Measurements from ENCODE around the gene DSC2.
"Not testable (repeated sequence)": the region's sequence is repeated elsewhere in the genome, so short reads cannot be mapped to it uniquely, and the experiment has no call there.

Gene DSC2

GRCh38 chr18:31102025-31102684 lies at the start of gene DSC2:
Gene DSC2, minus strand, starts transcription at chr18:31102421. Its CDS starts 450 bp downstream, at chr18:31101971.
- DNase-seq (ENCODE audit: low read depth in 2 of 2), result no peak

GRCh38 chr18:31149351-31149750 lies 47.1 kb upstream of the DSC2 start:
- DNase-seq (ENCODE audit: low read depth in 2 of 2), result no peak

- no peak for DNase-seq (ENCODE audit: low read depth in 2 of 2)
These were observed 46.4 kb upstream of the DSC2 start for GRCh38 chr18:31148600-31148999.

GRCh38 chr18:31146809-31147208 lies 44.6 kb upstream of the DSC2 start:
- no peak for DNase-seq (ENCODE audit: low read depth in 2 of 2)

- DNase-seq (ENCODE audit: low read depth in 2 of 2), result no peak
These were observed 40.8 kb upstream of the DSC2 start for GRCh38 chr18:31143025-31143424.

- DNase-seq (ENCODE audit: low read depth in 2 of 2), result no peak
These were observed 36.5 kb upstream of the DSC2 start for GRCh38 chr18:31138709-31139108.

- DNase-seq (ENCODE audit: low read depth in 2 of 2), result no peak
These were observed 32.8 kb upstream of the DSC2 start for GRCh38 chr18:31134988-31135529.

- no peak for DNase-seq (ENCODE audit: low read depth in 2 of 2)
These were observed 27.3 kb upstream of the DSC2 start for GRCh38 chr18:31129398-31130115.

GRCh38 chr18:31125878-31126277 lies 23.7 kb upstream of the DSC2 start:
- no peak for DNase-seq (ENCODE audit: low read depth in 2 of 2)

- not testable (repeated sequence) for DNase-seq (ENCODE audit: low read depth in 2 of 2)
These were observed 20.9 kb upstream of the DSC2 start for GRCh38 chr18:31123125-31123524.

GRCh38 chr18:31120594-31120993 lies 18.4 kb upstream of the DSC2 start:
- no peak for DNase-seq (ENCODE audit: low read depth in 2 of 2)

- no peak for DNase-seq (ENCODE audit: low read depth in 2 of 2)
These were observed 14.8 kb upstream of the DSC2 start for GRCh38 chr18:31116853-31117595.

GRCh38 chr18:31112804-31113203 lies 10.6 kb upstream of the DSC2 start:
- DNase-seq (ENCODE audit: low read depth in 2 of 2), result no peak

GRCh38 chr18:31105733-31106132 lies 3.5 kb upstream of the DSC2 start:
- no peak for DNase-seq (ENCODE audit: low read depth in 2 of 2)

- no peak for DNase-seq (ENCODE audit: low read depth in 2 of 2)
These were observed 2.2 kb upstream of the DSC2 start for GRCh38 chr18:31104444-31104843.

GRCh38 chr18:31103423-31103822 lies 1.2 kb upstream of the DSC2 start:
- no peak for DNase-seq (ENCODE audit: low read depth in 2 of 2)

- no peak for DNase-seq (ENCODE audit: low read depth in 2 of 2)
These were observed 720 bp upstream of the DSC2 start for GRCh38 chr18:31102941-31103340.

- DNase-seq (ENCODE audit: low read depth in 2 of 2), result no peak
These were observed 817 bp downstream of the DSC2 start for GRCh38 chr18:31101183-31102024.

- DNase-seq (ENCODE audit: low read depth in 2 of 2), result no peak
These were observed 1.6 kb downstream of the DSC2 start for GRCh38 chr18:31100436-31101182.

- DNase-seq (ENCODE audit: low read depth in 2 of 2), result no peak
These were observed 2.6 kb downstream of the DSC2 start for GRCh38 chr18:31099450-31100230.

All from stimulated activated CD8-positive, alpha-beta memory T cell treated with anti-CD3 and anti-CD28 coated beads, Interleukin-15, amount 100 ng/mL, for 4 hours (primary cell).